NCI-H146 treated with DMSO at 0.1 percent for 48 hours (cell line): ENCODE results near the gene ZNF749.
A peak's percentile ranks its signal among the peaks of the same experiment; 100 is the strongest.
"Not testable (repeated sequence)": the region's sequence is repeated elsewhere in the genome, so short reads cannot be mapped to it uniquely, and the experiment has no call there.

ENCODE experiments used
- DNase-seq: peaks from one replicate; lab custom pipeline; 2025; ENCODE audit not compliant: unreplicated experiment; lab: John Stamatoyannopoulos, UW

Gene ZNF749

DNA sequence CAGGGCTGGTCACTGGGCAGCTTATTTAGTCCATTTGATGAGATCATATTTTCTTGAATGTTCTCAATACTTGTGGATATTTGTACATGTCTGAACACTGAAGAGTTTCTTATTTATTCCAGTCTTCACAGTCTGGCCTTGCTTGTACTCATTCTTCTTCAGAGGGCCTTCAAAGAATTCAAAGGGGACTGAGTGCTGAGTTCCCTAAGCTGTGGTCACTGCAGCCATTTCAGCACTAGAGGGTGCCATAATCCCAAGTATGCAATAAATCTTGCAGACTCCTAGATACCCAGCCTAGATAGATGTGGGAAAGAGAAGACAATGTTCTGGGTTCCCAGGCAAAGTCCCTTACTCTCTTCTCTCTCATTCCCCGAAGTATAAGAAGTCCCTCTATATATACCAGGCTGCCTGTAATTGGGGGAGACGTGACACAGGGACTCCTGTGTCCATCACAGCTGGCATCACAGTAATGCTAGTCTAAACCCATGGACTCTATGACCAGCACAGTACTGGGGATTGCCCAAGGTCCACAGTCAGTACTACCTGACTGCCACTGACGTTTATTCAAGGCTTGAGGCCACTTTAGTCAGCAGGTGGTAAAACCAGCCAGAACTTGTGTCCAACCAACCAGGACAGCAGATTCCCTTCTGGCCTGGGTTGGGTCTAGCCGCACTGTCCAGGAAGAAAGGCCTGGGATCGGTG is 30.7 kb downstream of the ZNF749 start:
- no peak for DNase-seq

DNA sequence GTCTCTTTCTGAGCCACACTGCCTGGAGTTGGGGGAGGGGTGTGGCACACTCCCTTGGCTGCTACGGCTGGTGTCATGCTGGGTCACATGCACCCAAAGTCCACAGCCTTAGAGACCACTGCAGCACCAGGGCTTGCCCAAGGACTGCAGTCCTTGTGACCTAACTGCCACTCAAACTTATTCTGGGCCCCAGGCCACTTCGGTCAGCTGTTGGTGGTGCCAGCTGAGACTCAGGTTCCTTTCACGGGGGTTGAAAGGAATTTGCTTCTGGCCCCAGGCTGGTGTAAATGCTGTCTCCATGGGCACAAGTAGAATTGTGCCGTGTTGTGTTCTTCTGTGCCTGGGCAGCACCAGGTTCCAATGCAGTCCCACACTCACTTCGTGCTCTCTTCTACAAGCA is 31.4 kb downstream of the ZNF749 start:
- no peak for DNase-seq

- no peak for DNase-seq
Observed at GRCh38 chr19:57473646-57474045, 38.5 kb downstream of the ZNF749 start.

DNA sequence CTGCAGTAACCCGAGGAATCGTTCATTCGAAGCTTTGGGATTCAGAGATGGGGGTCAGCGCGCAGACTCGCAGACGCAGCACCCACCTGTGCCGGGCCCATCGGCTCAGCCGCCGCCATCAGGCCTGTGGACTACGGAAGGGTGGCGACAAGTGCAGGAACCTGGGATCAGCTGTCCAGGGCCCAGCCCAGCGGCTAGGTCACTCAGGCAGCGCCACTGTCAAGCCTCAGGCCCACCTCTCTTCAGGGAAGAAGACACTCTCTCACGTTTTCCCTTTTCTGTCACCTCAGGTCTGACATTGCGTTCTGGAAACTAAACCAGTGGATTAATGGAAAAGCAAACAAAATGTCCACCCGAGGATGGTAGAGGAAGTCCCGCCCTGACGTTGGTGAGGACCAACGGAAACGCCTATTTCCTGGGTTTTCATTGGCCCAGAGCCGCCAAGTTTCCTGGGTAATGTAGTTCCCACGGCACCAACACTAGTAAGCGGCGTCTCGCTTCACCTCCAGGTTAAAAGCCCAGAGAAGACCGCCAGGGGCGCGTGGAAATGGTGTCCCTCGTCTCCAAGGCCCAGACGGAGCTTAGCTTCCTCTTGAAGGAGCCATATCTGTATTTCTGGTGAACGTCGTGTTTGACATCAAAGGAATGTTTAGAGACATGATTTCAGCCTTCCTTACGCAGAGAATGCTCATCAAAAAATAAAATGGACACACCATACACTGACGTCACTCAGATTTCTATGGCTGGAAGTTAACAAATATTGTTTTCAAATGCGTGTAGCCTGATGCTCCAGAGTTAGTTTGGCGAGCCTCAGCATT is 42.3 kb downstream of the ZNF749 start, which contains the start of gene ZNF772:
Gene ZNF772, minus strand, starts transcription at position 376 of the 818 bp plus-strand sequence. Its CDS starts 257 bp downstream, at position 119.
- DNase-seq, result peak; percentile 79

DNA sequence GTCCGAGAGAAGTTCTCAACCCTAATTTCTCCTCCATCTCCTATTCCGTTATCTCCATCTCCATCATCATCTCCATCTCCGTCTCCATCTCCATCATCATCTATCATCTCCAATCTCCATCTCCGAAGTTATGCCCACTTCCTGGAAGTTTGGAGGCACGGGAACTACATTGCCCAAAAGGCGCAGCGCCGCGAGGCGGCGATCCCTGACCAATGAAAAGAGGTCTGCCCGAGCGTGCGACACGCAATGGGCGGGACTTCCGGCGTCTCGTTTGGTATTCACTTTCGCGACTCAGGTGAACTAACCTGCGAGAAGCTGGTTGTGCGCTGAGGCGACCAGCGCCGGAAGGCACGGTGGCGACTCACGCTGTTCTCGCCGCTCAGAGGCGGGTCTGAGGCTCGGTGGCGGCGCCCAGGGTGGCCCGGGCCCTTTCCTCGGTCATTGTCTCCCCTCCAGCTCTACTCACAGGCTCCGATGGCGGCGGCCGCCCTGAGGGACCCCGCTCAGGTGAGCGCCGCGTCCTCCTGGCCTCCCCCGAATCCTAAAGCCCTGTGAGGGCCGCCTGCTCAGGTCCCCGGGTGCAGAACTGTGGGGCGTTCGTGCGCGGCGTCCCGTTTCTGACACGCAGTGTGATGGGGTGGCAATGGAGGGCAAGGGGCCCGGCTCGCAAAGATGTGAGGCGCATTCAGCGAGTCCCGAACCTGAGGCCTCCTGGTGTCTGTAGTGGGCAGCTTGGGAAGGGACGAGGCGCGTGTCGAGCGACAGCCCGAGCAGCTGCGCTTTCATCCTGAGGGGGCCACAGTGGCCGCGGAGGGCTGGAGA is 52.6 kb downstream of the ZNF749 start, which contains the start of gene ZNF419:
Gene ZNF419, plus strand, starts transcription at position 274 of the 822 bp plus-strand sequence. Its CDS starts 201 bp downstream, at position 475.
- DNase-seq, result peak; percentile 71

GRCh38 chr19:57488299-57488644 is 53.1 kb downstream of the ZNF749 start:
- not testable (repeated sequence) for DNase-seq
